GM18517 (cell line): ENCODE results near the gene ARMC8.
"Not testable (repeated sequence)": the region's sequence is repeated elsewhere in the genome, so short reads cannot be mapped to it uniquely, and the experiment has no call there.

Experiments
- ATAC-seq: cut with Tn5 transposase; IDR thresholded peaks from one replicate; pipeline ENCODE4 v1.9.1; 2021; ENCODE audit warnings: mild to moderate bottlenecking, moderate library complexity; ENCODE audit not compliant: unreplicated experiment

ARMC8 gene, protein sequence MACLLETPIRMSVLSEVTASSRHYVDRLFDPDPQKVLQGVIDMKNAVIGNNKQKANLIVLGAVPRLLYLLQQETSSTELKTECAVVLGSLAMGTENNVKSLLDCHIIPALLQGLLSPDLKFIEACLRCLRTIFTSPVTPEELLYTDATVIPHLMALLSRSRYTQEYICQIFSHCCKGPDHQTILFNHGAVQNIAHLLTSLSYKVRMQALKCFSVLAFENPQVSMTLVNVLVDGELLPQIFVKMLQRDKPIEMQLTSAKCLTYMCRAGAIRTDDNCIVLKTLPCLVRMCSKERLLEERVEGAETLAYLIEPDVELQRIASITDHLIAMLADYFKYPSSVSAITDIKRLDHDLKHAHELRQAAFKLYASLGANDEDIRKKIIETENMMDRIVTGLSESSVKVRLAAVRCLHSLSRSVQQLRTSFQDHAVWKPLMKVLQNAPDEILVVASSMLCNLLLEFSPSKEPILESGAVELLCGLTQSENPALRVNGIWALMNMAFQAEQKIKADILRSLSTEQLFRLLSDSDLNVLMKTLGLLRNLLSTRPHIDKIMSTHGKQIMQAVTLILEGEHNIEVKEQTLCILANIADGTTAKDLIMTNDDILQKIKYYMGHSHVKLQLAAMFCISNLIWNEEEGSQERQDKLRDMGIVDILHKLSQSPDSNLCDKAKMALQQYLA

DNA sequence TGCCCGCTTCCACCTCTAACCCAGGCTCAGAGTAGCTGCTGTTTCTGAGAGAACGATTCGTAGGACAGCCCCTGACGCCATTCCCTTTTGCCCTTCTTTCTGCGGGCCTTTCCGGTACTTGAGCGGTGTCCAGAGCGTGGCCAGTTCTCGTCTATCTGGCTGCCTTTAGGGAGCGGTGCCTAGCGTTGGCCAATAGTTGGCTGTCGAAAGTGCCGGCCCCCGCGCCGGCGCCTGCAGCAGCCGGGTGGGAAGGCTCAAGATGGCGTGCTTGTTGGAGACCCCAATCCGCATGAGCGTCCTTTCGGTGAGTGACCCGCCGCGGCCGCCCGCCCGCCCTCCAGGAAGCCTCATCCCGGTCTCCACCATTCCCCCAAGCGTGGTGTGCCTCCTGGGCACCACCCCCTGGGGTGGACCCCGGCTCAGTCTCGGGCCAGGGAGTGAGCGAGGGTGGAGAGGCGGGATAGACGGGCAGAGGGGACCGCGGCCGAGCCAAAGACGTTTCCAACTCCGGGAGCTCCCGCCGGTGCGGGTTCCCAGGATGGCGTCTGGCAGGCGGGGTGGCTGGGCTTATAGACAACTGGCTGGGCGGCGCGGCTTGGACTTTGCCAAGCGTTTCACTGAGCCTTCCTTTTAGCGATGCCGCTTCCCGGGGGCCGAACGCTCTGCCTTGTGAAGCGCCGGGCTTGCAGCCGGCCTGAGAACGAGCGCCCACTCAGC is at the start of gene ARMC8:
Gene ARMC8, plus strand, starts transcription at position 6 of the 717 bp plus-strand sequence. Its CDS starts 254 bp downstream, at position 260.
- peak; percentile 52 for ATAC-seq

DNA sequence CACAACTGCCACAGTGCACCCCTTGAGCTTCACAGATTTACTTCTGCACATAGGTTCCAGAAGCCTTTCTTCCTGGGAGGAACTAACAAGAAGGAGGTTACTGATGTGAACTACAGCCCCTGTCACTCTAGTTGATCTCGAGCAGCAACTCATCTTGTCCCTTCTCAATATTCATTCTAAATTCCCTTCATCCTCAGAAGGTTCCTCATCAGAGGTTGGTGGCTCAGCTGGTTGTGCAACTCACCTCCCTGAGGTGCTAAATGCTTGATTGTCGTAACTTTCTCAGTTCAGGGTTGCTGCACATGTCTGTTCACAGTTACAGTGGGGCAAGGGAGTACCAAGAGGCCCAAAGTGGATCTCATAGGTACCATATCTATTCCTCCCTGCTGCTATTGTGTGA is 49.2 kb upstream of the ARMC8 start:
- no peak for ATAC-seq

DNA sequence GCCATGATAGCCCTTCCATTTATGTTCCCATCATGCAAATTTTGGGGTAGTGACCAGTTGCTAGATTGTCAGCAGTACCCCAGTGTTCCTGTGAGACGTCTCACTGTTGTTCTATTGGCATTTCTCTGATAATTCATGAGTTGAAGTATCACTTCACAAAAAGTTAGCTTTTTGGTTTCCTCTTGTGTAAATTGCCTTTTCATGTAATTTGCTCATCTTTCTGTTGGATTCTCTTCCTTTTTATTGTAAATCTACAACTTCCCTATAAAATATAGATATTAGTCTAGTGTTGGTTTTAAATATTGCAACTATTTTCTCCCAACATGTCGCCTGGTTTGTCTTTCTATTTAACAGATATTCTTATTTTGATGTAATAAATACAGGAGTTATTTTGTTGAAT is 47.4 kb upstream of the ARMC8 start:
- ATAC-seq = no peak

DNA sequence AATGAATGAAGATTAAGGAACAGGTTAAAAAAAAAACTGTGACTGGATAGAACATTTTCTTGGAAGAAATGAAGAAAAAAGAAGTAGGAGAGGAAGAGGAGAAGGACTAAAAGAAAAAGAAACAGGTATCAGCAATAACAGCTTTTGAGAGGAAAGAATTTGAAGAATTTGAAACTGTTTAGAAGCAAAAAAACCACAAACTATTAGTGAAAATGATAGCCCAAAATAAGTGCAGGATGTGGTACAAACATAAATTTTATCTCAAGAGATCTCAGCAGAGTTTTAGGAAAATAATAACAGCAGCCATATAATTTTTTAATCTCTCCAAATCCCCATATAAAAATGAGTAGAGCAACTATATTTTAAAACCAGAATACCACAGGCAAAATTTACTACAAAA is 46.2 kb upstream of the ARMC8 start:
- no peak for ATAC-seq

DNA sequence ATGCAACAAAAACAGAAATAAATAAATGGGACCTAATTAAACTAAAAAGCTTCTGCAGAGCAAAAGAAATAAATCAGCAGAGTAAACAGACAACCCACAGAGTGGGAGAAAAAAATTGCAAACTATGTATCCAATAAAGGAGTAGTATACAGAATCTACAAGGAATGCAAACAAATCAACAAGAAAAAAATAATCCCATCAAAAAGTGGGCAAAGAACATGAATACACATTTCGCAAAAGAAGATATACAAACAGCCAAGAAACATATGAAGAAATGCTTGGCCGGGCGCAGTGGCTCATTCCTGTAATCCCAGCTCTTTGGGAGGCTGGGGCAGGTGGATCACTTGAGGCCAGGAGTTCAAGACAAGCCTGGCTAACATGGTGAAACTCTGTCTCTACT is 44.9 kb upstream of the ARMC8 start:
- ATAC-seq = not testable (repeated sequence)

DNA sequence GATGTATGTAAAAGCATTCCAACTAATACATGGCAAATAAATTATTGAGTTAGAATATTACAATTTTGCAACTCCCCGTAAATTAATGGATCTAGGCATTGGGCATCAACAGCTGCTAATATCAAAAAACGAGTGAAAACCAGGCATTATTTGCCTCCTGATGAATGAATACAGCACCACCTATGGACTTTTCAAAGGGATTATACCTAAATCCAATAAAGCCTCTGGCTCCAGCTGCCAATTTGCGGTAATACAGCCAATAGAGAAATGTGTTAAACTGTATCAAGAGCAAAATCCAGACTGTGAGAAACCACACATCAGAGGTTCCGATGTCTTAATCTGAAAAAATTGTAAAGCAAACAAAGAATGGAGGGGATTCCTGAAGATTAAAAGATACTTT is 38.6 kb upstream of the ARMC8 start:
- ATAC-seq = no peak

DNA sequence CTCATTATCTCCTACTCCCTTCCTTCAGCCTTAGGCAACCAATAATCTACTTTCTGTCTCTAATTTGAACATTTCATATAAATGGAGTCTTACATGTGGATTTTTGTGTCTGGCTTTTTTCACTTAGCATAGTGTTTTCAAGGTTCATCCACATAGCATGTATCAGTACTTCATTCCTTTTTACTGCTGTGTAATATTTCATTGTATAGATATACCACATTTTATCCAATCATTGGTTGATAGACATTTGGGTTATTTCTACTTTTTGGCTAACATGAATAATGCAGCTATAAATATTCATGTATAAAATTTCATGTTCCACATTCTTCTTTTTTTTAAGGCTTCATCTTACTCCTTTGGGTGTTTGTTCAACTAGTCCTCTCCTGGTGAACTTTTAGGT is 32.6 kb upstream of the ARMC8 start:
- no peak for ATAC-seq

DNA sequence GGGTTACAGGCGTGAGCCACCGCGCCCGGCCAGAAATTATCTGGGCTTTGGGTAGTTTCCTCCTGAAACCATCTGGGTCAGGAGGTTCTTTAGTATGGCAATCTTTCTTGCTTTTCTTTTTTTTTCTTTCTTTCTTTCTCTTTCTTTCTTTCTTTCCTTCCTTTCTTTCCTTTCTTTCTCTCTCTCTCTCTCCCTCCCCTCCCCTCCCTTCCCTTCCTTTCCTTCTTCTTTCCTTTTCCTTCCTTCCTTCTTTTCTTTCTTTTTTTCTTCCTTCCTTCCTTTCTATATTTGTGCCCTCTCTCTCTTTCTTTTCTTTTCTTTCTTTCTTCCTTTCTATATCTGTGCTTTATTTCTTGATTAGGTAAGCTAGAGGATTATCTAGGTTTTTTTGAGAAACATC is 29.4 kb upstream of the ARMC8 start:
- no peak for ATAC-seq

DNA sequence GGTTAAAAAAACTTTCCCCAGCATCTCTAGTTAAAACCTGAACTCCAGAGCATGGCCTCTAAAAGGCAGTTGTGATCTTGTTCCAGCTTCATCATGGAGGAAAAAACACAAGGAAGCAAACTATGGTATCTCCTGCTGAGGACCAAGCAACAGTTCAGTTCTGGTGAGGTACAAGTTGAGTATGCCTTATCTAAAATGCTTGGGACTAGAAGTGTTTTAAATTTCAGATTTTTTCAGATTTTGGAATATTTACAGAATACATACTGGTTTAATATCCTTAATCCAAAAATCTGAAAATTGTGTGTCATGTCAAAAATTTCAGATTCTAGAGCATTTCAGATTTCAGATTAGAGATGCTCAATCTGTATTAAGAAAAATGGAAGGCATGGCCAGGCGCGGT is 22.0 kb upstream of the ARMC8 start:
- no peak for ATAC-seq

DNA sequence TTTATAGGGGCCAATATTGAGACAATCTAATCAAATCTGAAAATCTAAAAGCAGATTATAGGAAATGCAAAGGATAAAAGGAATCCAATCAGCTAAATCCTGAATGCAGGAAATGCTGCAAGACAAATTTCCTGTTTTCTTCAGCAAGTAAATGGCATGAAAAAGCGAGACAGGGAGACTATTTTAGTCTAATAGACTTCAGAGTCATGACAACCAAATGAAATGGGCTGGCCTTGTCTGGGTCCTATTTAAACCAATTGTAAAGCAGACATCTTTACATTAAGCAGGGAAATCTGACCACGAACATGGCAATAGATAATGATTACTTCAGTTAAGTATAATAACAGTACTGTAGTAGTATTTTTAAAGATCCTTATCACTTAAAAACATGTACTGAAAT is 14.5 kb upstream of the ARMC8 start:
- no peak for ATAC-seq

DNA sequence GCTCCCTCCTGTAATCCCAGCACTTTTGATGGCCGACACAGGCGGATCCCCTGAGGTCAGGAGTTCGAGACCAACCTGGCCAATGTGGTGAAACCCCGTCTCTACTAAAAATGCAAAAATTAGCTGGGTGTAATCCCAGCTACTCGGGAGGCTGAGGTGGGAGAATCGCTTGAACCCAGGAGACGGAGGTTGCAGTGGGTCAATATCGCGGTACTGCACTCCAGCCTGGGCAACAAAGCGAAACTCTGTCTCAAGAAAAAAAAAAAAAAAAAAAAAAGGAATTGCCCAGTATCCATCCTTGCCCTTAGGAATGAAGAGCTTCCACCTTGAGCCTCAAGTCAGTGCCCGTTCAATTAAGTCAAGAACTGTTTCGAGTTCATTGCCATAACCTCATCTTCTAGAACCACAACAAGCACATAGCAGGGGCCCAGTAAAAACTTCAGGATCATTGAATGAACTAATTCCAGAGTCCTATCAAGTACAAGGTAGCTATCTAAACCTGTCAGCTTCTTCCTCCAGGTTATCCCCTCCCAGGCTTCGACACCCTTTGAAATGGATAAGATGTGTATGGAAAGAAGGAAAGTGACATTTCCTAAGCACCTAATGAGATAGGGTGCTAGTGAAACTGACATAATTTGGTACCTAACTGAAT is 13.2 kb upstream of the ARMC8 start:
- no peak for ATAC-seq

DNA sequence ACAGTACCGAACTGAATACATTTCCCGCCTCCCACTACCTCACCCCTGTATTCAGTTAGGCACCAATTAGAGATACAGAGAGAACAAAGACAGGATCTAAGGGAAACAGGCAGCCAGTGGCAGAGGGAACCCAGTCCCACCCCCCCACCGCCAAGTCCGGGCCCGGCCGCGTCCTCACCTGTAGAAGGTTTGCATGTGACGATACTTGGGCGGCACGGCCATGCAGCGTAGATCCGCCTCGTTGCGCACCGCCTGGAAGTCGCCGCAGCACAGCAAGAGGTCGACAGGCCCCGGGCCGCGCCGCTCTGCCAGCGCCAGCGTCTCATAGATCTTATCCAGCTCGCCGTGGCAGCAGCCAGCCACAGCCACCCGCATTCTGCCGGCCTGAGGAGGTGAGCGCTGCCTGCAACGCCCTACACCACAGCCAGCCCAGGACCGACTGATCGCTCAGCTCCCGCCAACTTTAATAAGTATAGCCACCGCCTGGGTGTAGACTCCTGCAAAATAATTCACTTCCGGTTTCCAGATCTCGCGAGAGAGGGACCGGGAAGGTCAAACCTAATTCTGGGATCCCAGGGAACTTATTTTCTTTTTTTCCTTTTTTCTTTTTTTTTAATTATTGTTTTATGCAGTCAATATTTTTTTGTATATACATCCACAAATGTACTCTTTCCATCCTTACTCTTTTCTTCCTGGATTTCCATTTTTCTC is 12.5 kb upstream of the ARMC8 start, which contains the start of gene DBR1:
Gene DBR1, minus strand, starts transcription at position 501 of the 711 bp plus-strand sequence. Its CDS starts 126 bp downstream, at position 375.
- ATAC-seq = peak; percentile 89

DNA sequence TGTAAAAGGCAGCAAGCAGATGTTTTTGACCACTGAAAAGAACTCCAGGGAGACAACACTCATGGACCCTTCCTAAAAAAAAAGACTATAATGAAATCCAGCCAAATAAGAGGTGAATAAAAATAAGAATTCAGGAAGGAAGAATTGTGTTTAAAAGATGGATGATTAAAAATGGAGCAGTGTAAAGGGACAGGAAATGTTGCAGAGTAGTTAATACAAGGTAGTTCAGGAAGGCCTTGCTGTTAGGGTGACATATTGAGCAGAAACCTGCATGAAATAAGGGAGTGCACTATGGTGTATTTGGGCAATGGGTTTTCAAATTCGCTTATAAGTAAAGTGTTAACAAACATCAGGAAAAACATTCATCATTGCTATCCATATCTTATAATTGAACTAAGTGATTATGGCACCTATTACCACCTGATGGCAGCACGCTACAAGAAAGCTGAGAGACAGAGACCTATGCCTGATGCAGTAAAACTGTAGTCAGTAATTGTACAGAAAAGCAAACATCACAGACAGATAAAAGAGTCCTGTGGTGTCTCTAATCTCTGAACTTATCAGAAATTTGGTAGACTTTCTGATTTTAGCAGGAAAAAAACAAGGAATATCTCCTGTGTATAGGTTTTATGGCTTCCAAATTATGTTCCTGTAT is 6.6 kb upstream of the ARMC8 start:
- ATAC-seq = peak; percentile 85

DNA sequence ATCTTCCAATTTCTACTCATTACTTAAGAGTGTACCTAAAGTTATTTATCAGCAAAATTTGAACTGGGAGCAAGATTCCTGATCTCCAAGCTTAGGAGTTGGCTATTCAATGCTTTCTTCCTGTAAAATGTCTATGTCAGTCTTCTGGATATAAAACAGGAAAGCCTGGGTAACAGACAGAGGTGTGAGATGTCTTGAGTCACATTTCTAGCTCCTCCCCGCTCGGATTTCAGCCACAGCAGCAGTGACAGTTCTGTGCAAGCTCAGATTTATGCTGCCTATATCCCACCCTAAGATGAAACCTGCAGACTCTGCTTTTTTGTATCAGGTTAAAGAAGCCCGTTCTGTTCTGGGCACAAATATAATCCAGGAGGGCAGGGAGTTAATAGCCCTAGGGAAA is 2.1 kb upstream of the ARMC8 start:
- no peak for ATAC-seq

DNA sequence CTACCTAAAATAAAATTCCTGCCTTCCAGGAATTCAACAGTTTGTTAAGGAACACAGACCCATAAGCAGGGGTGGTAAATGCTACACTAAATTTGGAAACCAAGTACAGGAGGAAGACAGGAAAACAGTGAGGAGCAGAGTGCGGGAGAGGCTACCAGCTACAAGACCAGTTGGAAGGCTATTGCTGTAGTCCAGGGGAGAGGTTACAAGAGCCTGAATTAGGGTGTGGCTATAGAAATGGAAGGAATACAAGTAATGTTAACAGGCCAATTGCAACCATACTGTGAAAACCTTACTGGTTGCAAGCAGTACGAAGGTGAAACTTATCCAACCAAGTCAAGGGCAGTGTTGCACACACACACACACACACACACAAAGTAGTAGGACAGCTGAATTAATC is 880 bp upstream of the ARMC8 start:
- no peak for ATAC-seq

DNA sequence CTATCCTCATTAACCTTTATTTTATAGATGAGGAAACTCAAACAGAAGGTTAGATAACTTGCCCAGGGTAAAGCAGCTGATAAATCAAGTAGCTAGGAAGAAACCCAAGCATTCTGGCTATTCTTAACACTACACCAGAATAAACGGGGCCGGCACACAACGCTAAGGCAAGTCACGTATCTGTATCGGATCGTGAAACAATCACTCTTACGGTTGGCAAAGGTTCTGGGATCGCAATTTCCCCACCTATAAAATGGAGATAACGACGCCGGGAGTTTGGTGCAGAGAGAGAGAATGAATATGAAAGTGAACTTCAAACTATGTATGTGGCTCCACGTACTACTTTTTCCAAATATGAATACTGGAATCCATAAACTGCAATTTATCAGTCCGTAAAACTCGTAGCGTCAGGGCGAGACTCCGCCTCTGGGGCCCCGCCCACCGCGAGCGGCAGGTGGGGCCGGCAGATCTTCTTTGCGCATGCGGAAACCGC is 252 bp upstream of the ARMC8 start:
- ATAC-seq = peak; percentile 88

DNA sequence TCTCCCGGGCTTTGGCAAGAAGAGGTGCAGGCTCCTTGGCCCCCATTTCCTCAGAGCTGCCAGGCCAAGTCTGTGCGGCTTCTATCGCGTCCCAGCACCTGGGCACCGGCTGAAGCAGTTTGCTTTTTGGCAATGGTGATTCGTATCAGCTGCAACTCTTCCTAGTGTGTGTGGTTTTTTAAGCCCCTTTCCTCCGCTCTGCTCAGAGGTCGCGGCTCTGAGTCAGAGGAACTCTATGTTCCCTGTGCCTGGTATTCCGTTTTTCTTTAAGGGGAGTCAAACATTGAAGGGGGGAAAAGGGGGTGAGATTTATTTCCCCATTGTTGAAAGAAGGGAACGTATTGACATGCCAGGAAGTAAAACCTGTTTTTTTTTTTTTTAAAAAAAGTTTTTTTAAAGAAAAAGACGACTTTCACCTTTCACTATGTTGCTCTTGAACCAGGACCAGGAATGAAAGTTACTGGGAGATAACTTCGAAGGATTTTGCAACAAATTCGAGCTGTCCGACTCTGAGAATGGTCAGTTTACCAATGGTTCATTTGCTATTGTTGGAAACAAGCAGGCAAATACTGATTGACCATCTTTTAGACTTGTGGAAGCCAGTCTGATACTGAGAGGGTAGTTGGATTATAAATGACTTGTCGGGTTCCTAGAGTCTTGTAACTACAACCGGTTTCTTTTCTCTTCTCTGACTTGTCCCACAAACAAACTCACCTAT is 1.1 kb downstream of the ARMC8 start:
- no peak for ATAC-seq

DNA sequence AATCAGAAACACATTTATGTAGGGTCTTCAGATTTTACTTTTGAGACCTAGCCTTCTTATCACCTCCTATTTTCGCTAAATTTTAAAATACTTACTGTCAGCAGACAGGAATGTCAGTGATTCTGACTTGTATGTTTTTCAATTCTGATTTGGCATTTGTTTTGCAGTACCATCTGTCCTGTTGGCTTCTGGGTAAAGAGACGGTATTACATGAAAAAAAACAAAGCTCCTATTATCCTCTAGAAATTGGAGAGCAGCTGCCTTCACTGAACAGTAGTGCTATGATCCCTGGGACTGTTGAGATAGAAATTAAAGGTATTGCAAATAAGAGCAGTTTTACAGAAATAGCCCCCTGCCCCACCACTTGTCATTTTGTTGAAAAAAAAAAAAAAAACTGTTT is 8.4 kb downstream of the ARMC8 start:
- ATAC-seq = no peak

DNA sequence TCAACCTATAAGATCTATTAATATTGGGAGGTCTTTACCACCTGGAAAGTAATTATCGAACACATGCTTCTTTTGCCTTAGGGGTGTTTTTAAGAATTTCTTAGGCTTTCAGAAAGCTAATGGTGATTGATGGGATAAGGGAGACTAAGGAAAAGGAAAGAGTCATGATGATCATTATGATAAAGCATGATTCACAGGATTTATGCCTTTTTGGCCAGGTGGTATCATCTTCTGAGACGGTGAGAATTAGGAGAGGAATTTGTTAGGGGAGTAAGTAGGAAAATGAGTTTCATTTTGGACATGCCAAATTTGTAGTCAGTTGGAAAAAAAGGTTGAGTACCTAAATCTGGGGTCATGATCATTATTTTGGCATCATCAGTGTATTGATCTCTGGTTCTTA is 8.9 kb downstream of the ARMC8 start:
- no peak for ATAC-seq
